PFSK-1 (cell line): Measurements from ENCODE around the gene DAB1.

Experiments
- FOXP2 ChIP-seq: optimal IDR thresholded peaks from 2 replicates; pipeline ENCODE3; 2011; ENCODE audit warnings: borderline replicate concordance, control low read depth, inconsistent platforms; ENCODE audit not compliant: insufficient read depth; ENCODE audit errors: extremely low read length, extremely low read depth
- POLR2AphosphoS5 ChIP-seq: IDR thresholded peaks from 2 replicates; pipeline ENCODE4 v1.6.1; 2012; ENCODE audit warnings: low read depth, mild to moderate bottlenecking, control low read depth, low read length, moderate library complexity
- REST ChIP-seq, 2 experiments: IDR thresholded peaks; 2 replicates each; pipeline versions ENCODE4 v1.6.1 to v1.8.0; 2011 to 2012; ENCODE audit warnings: low read depth in 2 of 2, low read length in 2 of 2, control low read depth in 1 of 2, inconsistent platforms in 1 of 2, mild to moderate bottlenecking in 1 of 2, moderate library complexity in 1 of 2; ENCODE audit not compliant: insufficient read depth in 1 of 2
- SIN3A ChIP-seq: IDR thresholded peaks from 2 replicates; pipeline ENCODE4 v1.6.1; 2012; ENCODE audit warnings: mild to moderate bottlenecking, low read length, moderate library complexity, borderline replicate concordance; ENCODE audit not compliant: insufficient read depth
- TAF1 ChIP-seq: IDR thresholded peaks from 2 replicates; pipeline ENCODE4 v1.6.1; 2012; ENCODE audit warnings: low read length, control low read depth, borderline replicate concordance; ENCODE audit not compliant: insufficient read depth

The DAB1 gene

GRCh38 chr1:57048856-57049255, 375.0 kb downstream of the DAB1 start:
- no peak for TF ChIP-seq REST (IDR thresholded peaks at IDR 0.05; ENCODE audit: insufficient read depth in 1 of 2, low read depth in 2 of 2, low read length in 2 of 2)
- TF ChIP-seq TAF1 = no peak
- TF ChIP-seq SIN3A = no peak
- TF ChIP-seq POLR2AphosphoS5 = no peak
- TF ChIP-seq FOXP2 = no peak

- TF ChIP-seq TAF1 (no peak), SIN3A (no peak), FOXP2 (no peak), REST (IDR thresholded peaks at IDR 0.05; ENCODE audit: insufficient read depth in 1 of 2, low read depth in 2 of 2, low read length in 2 of 2) (no peak), POLR2AphosphoS5 (no peak)
Measured at GRCh38 chr1:57046462-57046861, 377.4 kb downstream of the DAB1 start.

- TF ChIP-seq TAF1 = no peak
- TF ChIP-seq FOXP2 = no peak
Measured at GRCh38 chr1:57041901-57042300, 382.0 kb downstream of the DAB1 start.

- TF ChIP-seq POLR2AphosphoS5 = no peak
- TF ChIP-seq FOXP2 = no peak
- no peak for TF ChIP-seq TAF1
- no peak for TF ChIP-seq SIN3A
- no peak for TF ChIP-seq REST (IDR thresholded peaks at IDR 0.05; ENCODE audit: insufficient read depth in 1 of 2, low read depth in 2 of 2, low read length in 2 of 2)
Measured at GRCh38 chr1:57040811-57041210, 383.0 kb downstream of the DAB1 start.

- TF ChIP-seq SIN3A (no peak), TAF1 (no peak), POLR2AphosphoS5 (no peak), FOXP2 (no peak), REST (IDR thresholded peaks at IDR 0.05; ENCODE audit: insufficient read depth in 1 of 2, low read depth in 2 of 2, low read length in 2 of 2) (no peak)
Measured at GRCh38 chr1:57036641-57037579, 386.9 kb downstream of the DAB1 start.
